HCT116 (cell line): ENCODE data around the gene ZSWIM6. TPM values are rescaled to one million over a fixed set of nuclear protein-coding genes. Genes with fewer than 3 reads are reported as not detected.
"Not testable (repeated sequence)": the region's sequence is repeated elsewhere in the genome, so short reads cannot be mapped to it uniquely, and the experiment has no call there.

Experiments used
- ATAC-seq: fragments of 200-7000 bp; cut with Tn5 transposase; 2 replicates; pipeline ENCODE4 v1.9.1; 2020; ENCODE audit warnings: mild to moderate bottlenecking, moderate library complexity
- BruUV-seq: library from RNA; stranded (reverse); fragments of 400-500 nt; replicated peaks from 2 replicates; lab custom pipeline; 2021; lab: Mats Ljungman, UMichigan
- CTCF ChIA-PET: fragments of 300-600 bp; sonication (Branson Sonifier 250); formaldehyde crosslinking; loops from one replicate; lab custom pipeline; 2021; ENCODE audit warnings: antibody characterized with exemption; lab: Charles Lee
- POLR2A ChIA-PET: fragments of 300-600, 350-600 bp; sonication (Branson Sonifier 250); formaldehyde crosslinking; loops from one replicate; lab custom pipeline; 2021; ENCODE audit warnings: antibody characterized with exemption; lab: Charles Lee
- RAD21 ChIA-PET, 2 experiments: fragments of 300-600 bp; sonication (Branson Sonifier 250); formaldehyde crosslinking; loops; one replicate each; lab custom pipeline; 2023; ENCODE audit warnings: low total read pairs in 2 of 2; ENCODE audit not compliant: uncharacterized antibody in 2 of 2, unreplicated experiment in 2 of 2, low non-redundant PET in 1 of 2; lab: Charles Lee
- DNase-seq: peaks from one replicate; pipeline ENCODE4 v3.0.0-alpha.2; 2010; ENCODE audit warnings: low read depth, low spot score
- H2AFZ ChIP-seq: fragments of 200-600 bp; shearing (Covaris generic), sonication (generic); 2 replicates; pipeline ENCODE4 v1.6.1; 2017; ENCODE audit warnings: low read depth, mixed run types, mixed read lengths, antibody characterized with exemption, low read length; ENCODE audit not compliant: poor library complexity, severe bottlenecking
- H3K27ac ChIP-seq: 2 replicates; pipeline ENCODE4 v1.5.1; 2012; ENCODE audit warnings: low read depth, low read length
- H3K27me3 ChIP-seq: fragments of 200-600 bp; sonication (generic); 2 replicates; pipeline ENCODE4 v1.6.1; 2016; ENCODE audit warnings: mixed run types, low read length, mixed read lengths; ENCODE audit not compliant: insufficient read depth
- H3K36me3 ChIP-seq, 2 experiments: fragments of 200-500 bp in 1 of 2; fragments of 200-600 bp in 1 of 2; sonication (Bioruptor generic) in 1 of 2; sonication (generic) in 1 of 2; 2 replicates each; pipeline versions ENCODE4 v1.5.1 to v1.6.1; 2014 to 2016; ENCODE audit warnings: low read length in 2 of 2, inconsistent platforms in 1 of 2, mixed read lengths in 1 of 2, mixed run types in 1 of 2; ENCODE audit not compliant: insufficient read depth in 2 of 2, control insufficient read depth in 1 of 2
- H3K4me1 ChIP-seq, 2 experiments: fragments of 200-600 bp in 1 of 2; sonication (generic) in 1 of 2; 2 replicates each; pipeline versions ENCODE4 v1.5.1 to v1.6.1; 2012 to 2017; ENCODE audit warnings: low read length in 2 of 2, inconsistent platforms in 1 of 2, mild to moderate bottlenecking in 1 of 2, mixed read lengths in 1 of 2, mixed run types in 1 of 2, moderate library complexity in 1 of 2; ENCODE audit not compliant: insufficient read depth in 2 of 2, control insufficient read depth in 1 of 2
- H3K4me2 ChIP-seq: fragments of 200-600 bp; sonication (generic); 2 replicates; pipeline ENCODE4 v1.6.1; 2017; ENCODE audit warnings: mixed run types, low read length, mixed read lengths
- H3K4me3 ChIP-seq, 2 experiments: fragments of 200-600 bp in 1 of 2; sonication (generic) in 1 of 2; replicated peaks in 1 of 2; 2 replicates each; pipeline ENCODE4 v1.5.1; 2011 to 2016; ENCODE audit warnings: low read length in 2 of 2, control low read depth in 1 of 2, low read depth in 1 of 2, mild to moderate bottlenecking in 1 of 2, mixed read lengths in 1 of 2, mixed run types in 1 of 2
- H3K79me2 ChIP-seq: fragments of 200-600 bp; sonication (generic); 2 replicates; pipeline ENCODE4 v1.6.1; 2017; ENCODE audit warnings: mild to moderate bottlenecking, mixed run types, low read length, moderate library complexity, mixed read lengths; ENCODE audit not compliant: insufficient read depth
- H3K9ac ChIP-seq: fragments of 200-600 bp; sonication (generic); 2 replicates; pipeline ENCODE4 v1.6.1; 2016; ENCODE audit warnings: low read length, mixed read lengths
- H3K9me2 ChIP-seq: fragments of 200-600 bp; sonication (generic), shearing (Covaris generic); 2 replicates; pipeline ENCODE4 v1.6.1; 2017; ENCODE audit warnings: mixed run types, mild to moderate bottlenecking, moderate library complexity; ENCODE audit not compliant: insufficient read depth
- H3K9me3 ChIP-seq, 2 experiments: fragments of 200-500 bp in 1 of 2; fragments of 200-600 bp in 1 of 2; sonication (Bioruptor generic) in 1 of 2; sonication (generic) in 1 of 2; 2 replicates each; pipeline ENCODE4 v1.6.1; 2014 to 2017; ENCODE audit warnings: low read length in 2 of 2, mixed read lengths in 2 of 2, inconsistent platforms in 1 of 2, low read depth in 1 of 2, mild to moderate bottlenecking in 1 of 2, mixed run types in 1 of 2, moderate library complexity in 1 of 2; ENCODE audit not compliant: control insufficient read depth in 1 of 2, insufficient read depth in 1 of 2
- H4K20me1 ChIP-seq: fragments of 200-600 bp; sonication (generic), shearing (Covaris generic); 2 replicates; pipeline ENCODE4 v1.6.1; 2017; ENCODE audit warnings: mixed run types, mild to moderate bottlenecking, moderate library complexity; ENCODE audit not compliant: insufficient read depth
- MAX ChIP-seq: IDR thresholded peaks from 2 replicates; pipeline ENCODE4 v1.6.1; 2012
- RAD21 ChIP-seq: IDR thresholded peaks from 2 replicates; pipeline ENCODE4 v1.6.1; 2012; ENCODE audit warnings: low read depth, mild to moderate bottlenecking
- SP1 ChIP-seq: IDR thresholded peaks from 2 replicates; pipeline ENCODE4 v1.6.1; 2012; ENCODE audit warnings: low read depth
- YY1 ChIP-seq: IDR thresholded peaks from 2 replicates; pipeline ENCODE4 v1.6.1; 2011; ENCODE audit warnings: low read length, low read depth, moderate library complexity, mild to moderate bottlenecking; ENCODE audit not compliant: insufficient replicate concordance; ENCODE audit errors: extremely low read depth
- intact Hi-C: fragments of 100-400 bp; cut with micrococcal nuclease; formaldehyde crosslinking; loops from 2 replicates; pipeline ENCODE4 v1.10.0; 2022
- total RNA-seq: library from RNA; stranded (reverse); gene quantifications from one replicate; pipeline ENCODE4 v1.2.1, GENCODE V29; 2021; ENCODE audit not compliant: unreplicated experiment

Gene ZSWIM6
- total RNA-seq, 1 experiment from 2014 or later, result 7.4 TPM

DNA sequence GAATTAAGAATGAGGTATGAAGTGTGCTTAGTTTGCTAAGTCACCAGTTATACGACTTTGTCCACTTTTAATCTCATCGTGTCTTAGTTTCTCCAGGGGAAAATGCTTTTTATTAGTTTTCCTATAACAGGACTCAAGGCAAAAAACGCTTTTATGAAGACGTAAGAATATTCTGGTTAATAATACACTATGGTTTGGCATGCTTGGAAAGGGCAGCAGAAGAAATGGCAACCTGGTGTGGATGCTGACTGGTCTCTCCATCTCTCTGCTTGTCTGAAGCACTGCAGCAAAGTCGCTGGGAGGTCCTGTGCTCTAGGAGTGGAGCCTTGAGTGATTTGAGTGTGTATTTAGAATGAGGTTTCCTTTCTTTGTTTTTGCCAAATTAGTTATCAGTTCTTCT is 78.8 kb downstream of the ZSWIM6 start (continued):
- TF ChIP-seq YY1, result no peak

DNA sequence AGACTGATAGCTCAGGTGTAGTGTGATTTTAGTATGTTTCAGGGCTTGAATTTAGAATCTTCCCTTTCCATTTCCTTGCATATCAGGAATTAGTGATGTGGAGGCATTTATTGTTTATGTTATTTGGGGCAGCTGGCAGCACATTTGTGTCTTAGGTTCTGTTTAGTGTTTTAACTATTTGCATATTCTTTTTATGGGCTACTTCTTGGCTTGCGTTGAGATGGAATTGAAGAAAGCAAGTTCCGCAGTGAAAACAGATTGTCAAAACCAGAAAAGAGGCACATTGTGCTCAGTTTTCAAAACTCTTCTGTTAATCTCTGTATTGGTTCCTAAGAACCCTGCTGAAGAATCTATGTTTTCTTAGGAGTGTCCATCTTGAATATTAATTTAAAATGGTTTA is 80.3 kb downstream of the ZSWIM6 start:
- Histone ChIP-seq H3K27me3 (no peaks in the 10 kb centered on the region), H3K79me2 (peaks cover 59% of the 10 kb centered on the region), H3K4me2 (no peak overlapping the region), H3K9ac (no peak overlapping the region), H4K20me1 (no peaks in the 10 kb centered on the region), H3K36me3 (no peaks in the 10 kb centered on the region), H3K9me3 (no peaks in the 10 kb centered on the region), H3K27ac (no peak overlapping the region), H3K4me3 (no peak overlapping the region), H3K9me2 (no peaks in the 10 kb centered on the region), H2AFZ (no peak overlapping the region), H3K4me1 (peaks cover 54 to 69% of the 10 kb centered on the region in 2 experiments)
- DNase-seq (no peak), ATAC-seq (no peak)
- TF ChIP-seq RAD21, result no peak
- no peak for TF ChIP-seq SP1
- TF ChIP-seq MAX, result no peak
- CTCF ChIA-PET, result no interaction called here
- RAD21 ChIA-PET, result no interaction called here
- no TSS peak for BruUV-seq
- POLR2A ChIA-PET, result no interaction called here
- intact Hi-C loops, result no loop called here

DNA sequence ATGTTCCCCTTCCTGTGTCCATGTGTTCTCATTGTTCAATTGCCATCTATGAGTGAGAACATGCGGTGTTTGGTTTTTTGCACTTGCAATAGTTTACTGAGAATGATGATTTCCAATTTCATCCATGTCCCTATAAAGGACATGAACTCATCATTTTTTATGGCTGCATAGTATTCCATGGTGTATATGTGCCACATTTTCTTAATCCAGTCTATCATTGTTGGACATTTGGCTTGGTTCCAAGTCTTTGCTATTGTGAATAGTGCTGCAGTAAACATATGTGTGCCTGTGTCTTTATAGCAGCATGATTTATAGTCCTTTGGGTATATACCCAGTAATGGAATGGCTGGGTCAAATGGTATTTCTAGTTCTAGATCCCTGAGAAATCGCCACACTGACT is 81.1 kb downstream of the ZSWIM6 start:
- H3K4me3 ChIP-seq, POLR2A ChIA-PET, RAD21 ChIA-PET, ATAC-seq, H2AFZ ChIP-seq, H3K27ac ChIP-seq, H3K9me3 ChIP-seq, BruUV-seq, H3K36me3 ChIP-seq, H4K20me1 ChIP-seq, DNase-seq, intact Hi-C loops, H3K4me2 ChIP-seq, H3K9me2 ChIP-seq, CTCF ChIA-PET, H3K27me3 ChIP-seq, H3K9ac ChIP-seq: not testable (repeated sequence)
- peaks cover 67% of the 10 kb centered on the region for H3K79me2 ChIP-seq
- peaks cover 47 to 62% of the 10 kb centered on the region in 2 experiments for H3K4me1 ChIP-seq
